Esophagus muscularis mucosa (tissue), 4 donors: ENCODE measurements around the gene TUBGCP3. TPM values are rescaled to one million over a fixed set of nuclear protein-coding genes. Genes with fewer than 3 reads are reported as not detected.

ENCODE experiments used
- DNase-seq: peaks from one replicate; pipeline ENCODE4 v3.0.0-alpha.2; 2017; ENCODE audit errors: extremely low spot score
- H3K27ac ChIP-seq, 4 donors: fragments of 200-600 bp; sonication (generic); replicated peaks in 1 of 4; 1 replicate in 3 of 4; 2 replicates in 1 of 4; pipeline ENCODE4 v1.5.1; 2016 to 2019; ENCODE audit warnings: mild to moderate bottlenecking in 1 of 4
- H3K27me3 ChIP-seq, 4 donors: fragments of 200-600 bp; sonication (generic); one replicate each; pipeline versions ENCODE4 v1.5.1 to v1.6.0; 2016 to 2019
- H3K36me3 ChIP-seq, 4 donors: fragments of 200-600 bp; sonication (generic); one replicate each; pipeline ENCODE4 v1.5.1; 2016 to 2019
- H3K4me1 ChIP-seq, 4 donors: fragments of 200-600 bp; sonication (generic); one replicate each; pipeline ENCODE4 v1.5.1; 2016 to 2019
- H3K4me3 ChIP-seq, 4 donors: fragments of 200-600 bp; sonication (generic); 1 replicate in 2 of 4; 2 replicates in 2 of 4; pipeline ENCODE4 v1.5.1; 2016 to 2019; ENCODE audit warnings: mild to moderate bottlenecking in 4 of 4, moderate library complexity in 1 of 4
- H3K9me3 ChIP-seq, 4 donors: fragments of 200-600 bp; sonication (generic); 1 replicate in 3 of 4; 2 replicates in 1 of 4; pipeline ENCODE4 v1.5.1; 2016 to 2019
- EP300 ChIP-seq: sonication (generic); formaldehyde crosslinking; IDR thresholded peaks from one replicate; pipeline ENCODE4 v1.6.1; 2017; ENCODE audit warnings: antibody characterized with exemption
- POLR2A ChIP-seq: fragments of 450-650 bp; IDR thresholded peaks from one replicate; pipeline ENCODE4 v1.6.1; 2017; ENCODE audit warnings: antibody characterized with exemption, moderate library complexity, mild to moderate bottlenecking, low read depth
- POLR2AphosphoS5 ChIP-seq, 2 donors: sonication (generic); formaldehyde crosslinking; IDR thresholded peaks; one replicate each; pipeline ENCODE4 v1.6.1; 2017; ENCODE audit warnings: antibody characterized with exemption in 2 of 2
- WGBS: methylation state at CpG from one replicate; pipeline ENCODE4 v1.1.5; 2018; 5-methylcytosine and 5-hydroxymethylcytosine counted together
- intact Hi-C: fragments of 100-400 bp; cut with DNase I; formaldehyde crosslinking; loops from one replicate; pipeline ENCODE4 v1.15.1; 2023
- total RNA-seq, 4 donors: library from RNA; depleted of rRNA; stranded (reverse); fragments of >200 nt; gene quantifications; one replicate each; pipeline versions ENCODE4 v1.1.0 to v1.2.1, GENCODE V29; 2016
- TF ChIP-seq, protein P1 (sequence below), 3 experiments: fragments of 200-600 bp in 2 of 3; fragments of 450-650 bp in 1 of 3; sonication (generic) in 2 of 3; IDR thresholded peaks; one replicate each; pipeline ENCODE4 v1.5.1; 2017 to 2019; ENCODE audit warnings: antibody characterized with exemption in 3 of 3, mild to moderate bottlenecking in 2 of 3, moderate library complexity in 1 of 3

The TUBGCP3 gene
- total RNA-seq, 4 donors from 2014 or later, result 25.2 to 33.6 (median 30.6) TPM

DNA sequence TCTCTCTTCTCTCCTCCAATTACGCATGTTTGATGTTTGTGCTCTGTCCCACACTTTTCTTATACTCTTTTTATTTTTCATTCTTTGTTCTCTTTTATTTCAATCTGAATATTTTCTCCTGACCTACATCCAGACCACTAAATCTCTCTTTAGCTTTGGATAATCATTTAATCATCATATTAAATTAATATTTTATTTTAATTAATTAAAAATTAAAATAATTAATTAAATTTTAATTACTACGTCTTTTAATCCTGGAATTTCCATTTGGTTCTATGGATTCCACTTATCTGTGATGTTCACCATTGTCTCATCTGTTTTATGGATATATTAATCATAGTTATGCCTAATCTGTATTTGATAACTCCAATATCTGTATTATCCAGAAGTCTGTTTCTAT lies 149.4 kb downstream of the TUBGCP3 start:
- Histone ChIP-seq H3K36me3 (no peaks in the 10 kb centered on the region), H3K27me3 (peaks cover 0 to 58% (median 14%) of the 10 kb centered on the region in 4 donors), H3K27ac (no peak overlapping the region), H3K4me3 (no peak overlapping the region), H3K9me3 (peaks cover 0 to 10% (median 5%) of the 10 kb centered on the region in 4 donors), H3K4me1 (peaks cover 0 to 11% (median 1%) of the 10 kb centered on the region in 4 donors)
- no peak for DNase-seq
- intact Hi-C loops, result no loop called here
- 86% methylated on average over 2 of the region's 2 CpGs for WGBS
- TF ChIP-seq, protein P1, sequence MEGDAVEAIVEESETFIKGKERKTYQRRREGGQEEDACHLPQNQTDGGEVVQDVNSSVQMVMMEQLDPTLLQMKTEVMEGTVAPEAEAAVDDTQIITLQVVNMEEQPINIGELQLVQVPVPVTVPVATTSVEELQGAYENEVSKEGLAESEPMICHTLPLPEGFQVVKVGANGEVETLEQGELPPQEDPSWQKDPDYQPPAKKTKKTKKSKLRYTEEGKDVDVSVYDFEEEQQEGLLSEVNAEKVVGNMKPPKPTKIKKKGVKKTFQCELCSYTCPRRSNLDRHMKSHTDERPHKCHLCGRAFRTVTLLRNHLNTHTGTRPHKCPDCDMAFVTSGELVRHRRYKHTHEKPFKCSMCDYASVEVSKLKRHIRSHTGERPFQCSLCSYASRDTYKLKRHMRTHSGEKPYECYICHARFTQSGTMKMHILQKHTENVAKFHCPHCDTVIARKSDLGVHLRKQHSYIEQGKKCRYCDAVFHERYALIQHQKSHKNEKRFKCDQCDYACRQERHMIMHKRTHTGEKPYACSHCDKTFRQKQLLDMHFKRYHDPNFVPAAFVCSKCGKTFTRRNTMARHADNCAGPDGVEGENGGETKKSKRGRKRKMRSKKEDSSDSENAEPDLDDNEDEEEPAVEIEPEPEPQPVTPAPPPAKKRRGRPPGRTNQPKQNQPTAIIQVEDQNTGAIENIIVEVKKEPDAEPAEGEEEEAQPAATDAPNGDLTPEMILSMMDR (IDR thresholded peaks at IDR 0.05), result no peak
- TF ChIP-seq POLR2AphosphoS5 (IDR thresholded peaks at IDR 0.05), result no peak
- no peak for TF ChIP-seq POLR2A
- no peak for TF ChIP-seq EP300

DNA sequence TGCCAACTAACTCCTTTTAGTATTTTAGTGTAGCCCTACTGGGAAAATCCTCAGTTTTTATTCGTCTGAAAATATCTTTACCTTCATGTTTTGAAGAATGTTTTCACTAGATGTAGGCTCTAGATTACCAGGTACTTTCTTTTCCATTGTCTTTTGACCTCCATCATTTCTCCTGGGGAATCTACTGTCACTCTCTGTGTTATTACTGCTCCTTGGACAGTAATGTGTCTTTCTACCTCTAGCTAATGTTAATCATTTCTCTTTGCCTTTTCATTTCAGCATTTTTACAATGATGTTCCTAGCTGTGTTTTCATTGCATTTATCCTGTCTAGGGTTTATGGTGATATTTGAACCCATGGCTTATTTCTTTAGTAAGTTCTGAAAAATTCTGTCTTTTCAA lies 149.9 kb downstream of the TUBGCP3 start:
- intact Hi-C loops, result no loop called here
- TF ChIP-seq EP300 (no peak), POLR2AphosphoS5 (IDR thresholded peaks at IDR 0.05) (no peak), POLR2A (no peak)
- TF ChIP-seq, protein P1 (IDR thresholded peaks at IDR 0.05), result no peak
- peaks cover 0 to 10% (median 5%) of the 10 kb centered on the region in 4 donors for H3K9me3 ChIP-seq
- peaks cover 0 to 6% (median 0%) of the 10 kb centered on the region in 4 donors for H3K4me1 ChIP-seq
- H3K4me3 ChIP-seq, result no peak overlapping the region
- DNase-seq, result no peak
- 80% methylated on average over 1 of the region's 1 CpG for WGBS
- no peaks in the 10 kb centered on the region for H3K36me3 ChIP-seq
- H3K27ac ChIP-seq, result no peak overlapping the region
- peaks cover 0 to 56% (median 11%) of the 10 kb centered on the region in 4 donors for H3K27me3 ChIP-seq

DNA sequence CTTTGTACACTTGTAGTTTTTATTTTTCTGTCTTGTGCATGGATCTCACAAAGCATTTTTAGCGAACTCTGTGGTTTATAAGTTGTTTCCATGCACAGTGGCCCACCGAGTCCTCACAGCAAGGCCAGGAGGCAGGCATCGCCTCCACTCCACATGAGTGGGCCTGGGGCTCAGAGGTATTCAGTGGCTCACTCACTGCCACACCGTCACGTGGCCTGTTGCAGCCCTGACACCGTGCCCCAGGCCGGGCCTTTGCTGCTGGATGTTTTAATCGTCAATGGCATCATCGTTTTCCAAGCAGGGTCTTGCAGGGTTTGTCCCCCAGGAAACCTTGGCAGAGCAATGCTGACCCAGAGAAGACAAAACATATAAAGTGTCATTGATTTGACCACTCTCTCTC lies 152.0 kb downstream of the TUBGCP3 start:
- Histone ChIP-seq H3K9me3 (peaks cover 0 to 10% (median 5%) of the 10 kb centered on the region in 4 donors), H3K4me3 (no peak overlapping the region), H3K4me1 (no peaks in the 10 kb centered on the region), H3K27me3 (peaks cover 0 to 51% (median 0%) of the 10 kb centered on the region in 4 donors), H3K27ac (no peak overlapping the region), H3K36me3 (no peaks in the 10 kb centered on the region)
- DNase-seq, result no peak
- WGBS, result 80% methylated on average over 9 of the region's 9 CpGs
- intact Hi-C loops, result no loop called here
- TF ChIP-seq, protein P1 (IDR thresholded peaks at IDR 0.05), result no peak
- TF ChIP-seq POLR2A (no peak), EP300 (no peak), POLR2AphosphoS5 (IDR thresholded peaks at IDR 0.05) (no peak)

Other genes with a start within 250 kb of the TUBGCP3 start
- not detected for gene SPACA7, start 211.8 kb downstream of the TUBGCP3 start, total RNA-seq
- 10 to 100 TPM; 11.2 to 27.8 (median 14.3) TPM for gene ATP11A, start 101.9 kb upstream of the TUBGCP3 start, total RNA-seq